HG03342 (cell line): Measurements from ENCODE around the gene CCDC196.
"Not testable (repeated sequence)": the region's sequence is repeated elsewhere in the genome, so short reads cannot be mapped to it uniquely, and the experiment has no call there.

Experiments used
- ATAC-seq: cut with Tn5 transposase; IDR thresholded peaks from one replicate; pipeline ENCODE4 v1.9.1; 2021; ENCODE audit warnings: mild to moderate bottlenecking, moderate library complexity; ENCODE audit not compliant: unreplicated experiment

Gene CCDC196

GRCh38 chr14:66545751-66546150, 59.6 kb downstream of the CCDC196 start:
- ATAC-seq, result not testable (repeated sequence)
